SKM-1 treated with dmso at 0.1 percent for 144 hours (cell line): ENCODE results near the gene LTA4H.

Experiments
- DNase-seq: peaks from one replicate; lab custom pipeline; 2025; ENCODE audit not compliant: unreplicated experiment; lab: John Stamatoyannopoulos, UW

LTA4H gene

GRCh38 chr12:96057986-96058553 is 22.7 kb upstream of the LTA4H start:
- DNase-seq, result no peak

- no peak for DNase-seq
Observed at GRCh38 chr12:96056646-96057455, 21.5 kb upstream of the LTA4H start.

- DNase-seq, result no peak
Observed at GRCh38 chr12:96054244-96054610, 18.8 kb upstream of the LTA4H start.

- DNase-seq, result no peak
Observed at GRCh38 chr12:96053476-96054243, 18.3 kb upstream of the LTA4H start.

GRCh38 chr12:96051756-96052485 is 16.5 kb upstream of the LTA4H start:
- no peak for DNase-seq

- DNase-seq, result no peak
Observed at GRCh38 chr12:96050139-96050538, 14.8 kb upstream of the LTA4H start.

- no peak for DNase-seq
Observed at GRCh38 chr12:96049101-96049500, 13.7 kb upstream of the LTA4H start.

- DNase-seq, result no peak
Observed at GRCh38 chr12:96048393-96048969, 13.1 kb upstream of the LTA4H start.

GRCh38 chr12:96047229-96048211 is 12.1 kb upstream of the LTA4H start:
- DNase-seq, result peak; percentile 63

GRCh38 chr12:96046543-96047228 is 11.3 kb upstream of the LTA4H start:
- DNase-seq, result no peak

GRCh38 chr12:96045566-96045965 is 10.2 kb upstream of the LTA4H start:
- no peak for DNase-seq

GRCh38 chr12:96044943-96045290 is 9.5 kb upstream of the LTA4H start:
- no peak for DNase-seq

GRCh38 chr12:96044017-96044942 is 8.9 kb upstream of the LTA4H start:
- no peak for DNase-seq

- no peak for DNase-seq
Observed at GRCh38 chr12:96041181-96041580, 5.8 kb upstream of the LTA4H start.

- DNase-seq, result no peak
Observed at GRCh38 chr12:96040305-96041133, 5.1 kb upstream of the LTA4H start.

- DNase-seq, result no peak
Observed at GRCh38 chr12:96039516-96039915, 4.1 kb upstream of the LTA4H start.

- DNase-seq, result no peak
Observed at GRCh38 chr12:96036765-96037455, 1.5 kb upstream of the LTA4H start.
